GM18873 (cell line): ENCODE results near the gene TEX51.
A peak's percentile ranks its signal among the peaks of the same experiment; 100 is the strongest.

ENCODE experiments used
- ATAC-seq: cut with Tn5 transposase; IDR thresholded peaks from one replicate; pipeline ENCODE4 v1.9.1; 2021; ENCODE audit warnings: mild to moderate bottlenecking, moderate library complexity, moderate number of reproducible peaks; ENCODE audit not compliant: unreplicated experiment, low FRiP score

The TEX51 gene

DNA sequence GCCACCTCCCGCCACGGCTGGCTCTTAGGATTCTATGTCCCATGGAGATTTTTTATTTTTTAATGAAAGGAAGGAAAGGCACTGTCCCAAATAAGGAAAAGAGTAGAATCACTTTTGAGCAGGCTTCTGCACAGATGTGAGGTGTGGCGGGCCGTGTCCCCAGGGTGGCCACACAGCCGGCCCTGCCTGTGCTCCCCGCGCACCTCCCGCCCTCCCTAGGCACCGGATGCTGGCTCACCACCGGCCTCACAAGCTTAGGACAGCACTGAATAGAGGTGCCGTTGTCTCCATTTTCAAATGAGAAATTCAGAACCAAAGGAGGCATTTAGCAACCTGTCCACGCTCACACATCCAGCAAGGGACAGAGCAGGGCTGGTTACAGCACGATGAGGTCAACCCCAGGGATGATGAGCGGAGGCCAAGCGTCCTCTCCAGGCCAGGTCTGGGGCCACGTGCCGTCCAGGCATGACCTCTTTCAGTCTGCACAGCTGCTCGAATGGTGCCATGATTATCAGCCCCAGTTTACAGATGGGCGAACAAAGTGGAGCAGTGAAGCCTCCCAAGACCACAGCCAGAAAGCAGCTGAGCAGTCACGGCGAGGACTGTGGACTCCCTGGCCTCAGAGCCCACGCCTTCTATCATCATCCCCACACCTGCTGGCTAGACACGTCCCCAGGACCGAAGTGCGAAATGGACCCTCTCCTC lies 20.7 kb upstream of the TEX51 start:
- ATAC-seq = no peak

DNA sequence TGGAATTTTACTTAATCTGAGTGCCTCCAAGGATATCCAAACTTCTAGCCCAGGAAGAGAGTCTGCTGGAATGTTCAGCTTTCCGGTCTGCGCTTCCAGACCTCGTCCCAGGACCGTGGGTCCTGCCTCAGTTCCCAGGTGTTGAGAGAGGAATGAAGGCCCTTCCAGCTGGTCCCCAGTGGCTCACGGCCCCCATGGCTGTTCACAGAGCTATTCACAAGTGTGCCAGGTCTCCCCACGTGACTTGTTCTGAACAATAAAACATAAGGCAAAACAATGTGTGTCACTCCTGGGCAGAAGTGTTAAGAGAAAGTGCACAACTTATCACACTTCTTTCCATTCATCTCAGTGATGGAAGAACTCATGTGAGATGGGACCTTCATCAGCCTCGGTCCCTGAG lies 20.1 kb upstream of the TEX51 start:
- no peak for ATAC-seq

DNA sequence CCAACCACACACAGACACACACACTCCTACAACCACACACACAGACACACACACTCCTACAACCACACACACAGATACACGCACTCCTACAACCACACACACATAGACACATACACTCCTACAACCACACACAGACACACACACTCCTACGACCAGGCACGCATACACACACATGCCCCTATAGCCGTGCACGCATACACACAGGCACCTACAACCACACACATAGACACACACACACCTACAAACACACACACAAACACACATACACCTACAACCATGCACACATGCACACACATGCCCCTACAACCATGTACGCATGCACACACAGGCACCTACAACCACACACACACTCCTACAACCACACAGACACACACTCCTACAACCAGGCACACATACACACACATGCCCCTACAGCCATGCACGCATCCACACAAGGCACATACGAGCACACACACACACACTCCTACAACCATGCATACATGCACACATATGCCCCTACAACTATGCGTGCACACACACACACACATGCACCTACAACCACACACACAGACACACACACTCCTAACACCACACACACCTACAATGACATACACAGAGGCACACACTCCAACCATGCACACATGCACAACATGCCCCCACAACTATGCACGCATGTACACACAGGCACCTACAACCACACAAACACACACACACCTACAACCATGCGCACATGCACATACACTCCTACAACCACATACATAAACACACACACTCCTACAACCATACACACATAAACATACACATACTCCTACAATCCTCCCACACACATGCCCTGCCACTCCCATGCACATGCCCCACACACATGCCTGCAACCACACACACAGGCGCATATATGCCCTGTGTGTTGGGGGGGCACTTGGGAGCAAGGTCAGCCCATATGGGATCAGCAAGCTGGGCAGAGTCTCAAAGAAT lies 19.1 kb upstream of the TEX51 start:
- no peak for ATAC-seq

DNA sequence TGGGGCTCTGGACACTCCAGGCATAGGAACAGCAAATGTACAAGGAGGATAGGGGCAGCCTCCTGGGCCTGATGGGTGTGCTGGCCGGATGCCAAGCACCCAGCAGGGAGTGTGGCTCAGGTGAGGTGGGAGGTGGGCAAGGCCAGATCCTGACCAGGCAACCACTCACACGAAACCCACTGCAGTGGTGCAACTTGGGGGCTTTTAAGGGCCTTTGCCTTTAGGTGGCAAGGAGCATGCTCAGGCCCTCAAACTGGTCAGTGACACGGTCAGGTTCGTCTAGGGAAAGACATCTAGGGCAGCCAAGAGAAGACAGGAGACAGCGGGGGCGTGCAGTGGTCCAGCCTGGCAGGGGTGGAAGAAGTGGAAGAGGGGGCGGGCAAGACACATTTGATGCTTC lies 18.4 kb upstream of the TEX51 start:
- ATAC-seq = no peak

DNA sequence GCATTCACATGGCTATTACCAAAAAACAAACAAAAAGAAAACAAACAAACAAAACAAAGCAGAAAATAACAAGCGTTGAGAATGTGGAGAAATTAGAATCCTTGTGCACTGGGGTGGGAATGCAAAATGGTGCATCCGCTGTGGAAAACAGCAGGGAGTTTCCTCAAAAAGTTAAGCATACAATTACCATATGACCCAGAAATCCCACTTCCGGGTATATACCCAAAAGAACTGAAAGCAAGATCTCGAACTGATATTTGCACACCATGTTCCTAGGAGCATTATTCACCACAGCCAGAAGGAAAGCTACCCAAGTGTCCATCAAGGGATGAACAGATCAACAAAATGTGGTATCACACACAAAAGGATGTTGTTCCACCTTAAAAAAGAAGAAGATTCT lies 17.9 kb upstream of the TEX51 start:
- ATAC-seq = no peak

DNA sequence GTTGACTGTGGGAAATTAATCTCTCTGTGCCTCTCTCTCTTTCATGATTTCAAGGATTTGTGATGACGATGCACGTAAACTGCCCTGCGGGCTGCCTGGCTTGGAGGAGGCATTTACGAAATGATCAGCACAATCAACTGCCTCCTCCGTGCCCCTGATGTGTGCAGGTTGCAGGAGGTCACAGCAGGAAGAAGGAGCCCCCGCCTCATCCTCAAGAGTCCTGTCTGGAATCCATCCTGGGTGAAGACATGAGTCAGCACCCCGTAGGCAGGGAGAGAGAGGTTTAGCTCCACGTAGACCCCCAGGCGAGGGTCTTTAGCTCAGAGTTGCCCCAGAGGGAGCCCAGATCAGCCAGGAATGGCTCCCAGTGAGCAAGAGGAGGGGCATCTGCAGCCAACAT lies 17.1 kb upstream of the TEX51 start:
- no peak for ATAC-seq

DNA sequence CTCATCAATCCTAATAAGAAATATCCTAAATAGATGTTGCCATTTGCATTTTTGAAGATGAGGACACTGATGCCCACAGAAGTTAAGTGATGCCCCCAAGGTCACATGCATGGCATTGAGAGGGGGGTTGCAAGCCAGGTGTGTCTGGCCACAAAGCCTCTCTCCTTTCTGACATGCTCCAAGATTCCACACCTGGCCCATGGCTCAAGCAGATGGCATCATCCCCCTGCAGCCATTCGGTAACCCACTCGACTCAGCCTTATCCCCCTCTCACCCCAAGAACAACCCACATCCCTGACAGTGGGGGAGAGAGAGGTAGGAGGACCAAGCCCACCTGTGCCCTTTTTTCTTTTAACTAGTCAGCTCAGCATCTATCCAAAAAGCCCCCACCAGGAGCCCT lies 16.5 kb upstream of the TEX51 start:
- no peak for ATAC-seq

DNA sequence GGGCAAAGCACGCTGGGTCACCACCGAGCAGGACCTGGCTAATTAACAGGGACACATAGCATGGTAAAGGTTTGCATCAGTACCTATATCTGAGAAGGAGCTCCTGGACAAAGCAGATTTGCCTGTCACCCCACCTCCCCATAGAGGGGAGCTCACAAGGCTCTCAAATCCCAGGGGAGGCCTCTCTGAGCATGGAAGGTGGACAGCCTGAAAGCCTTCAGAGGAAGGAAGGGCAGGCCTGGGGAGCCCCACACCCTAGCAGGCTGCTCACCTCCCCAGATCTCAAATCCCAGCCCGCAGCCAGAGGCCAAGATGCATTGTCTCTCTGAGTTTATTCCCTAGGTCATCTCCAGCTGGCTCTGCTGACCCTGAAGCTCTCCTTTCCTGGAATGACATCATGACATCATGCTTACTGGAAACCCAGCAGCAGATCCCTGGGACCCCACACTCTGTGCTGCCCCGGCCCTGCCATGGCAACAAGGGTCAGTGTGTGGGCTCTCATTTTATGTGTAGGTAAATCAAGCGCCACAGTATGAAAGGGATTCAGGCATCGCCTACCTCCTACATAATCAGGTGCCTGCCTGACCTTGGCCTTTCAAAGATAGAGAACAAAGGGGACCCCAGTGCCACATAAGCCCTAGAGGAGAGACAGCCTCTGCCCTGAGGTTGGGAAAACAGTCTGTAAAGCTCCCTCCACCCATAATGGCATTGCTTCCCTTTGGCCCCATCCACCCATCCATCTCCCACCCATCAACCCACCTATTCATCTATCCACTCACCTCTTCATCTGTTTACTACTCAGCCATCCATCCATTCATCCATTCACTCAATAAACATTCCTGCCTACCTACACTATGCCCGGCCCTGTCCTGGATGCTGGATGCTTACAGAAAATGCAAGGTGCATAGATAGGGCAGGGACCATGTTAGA lies 15.7 kb upstream of the TEX51 start:
- ATAC-seq = no peak

DNA sequence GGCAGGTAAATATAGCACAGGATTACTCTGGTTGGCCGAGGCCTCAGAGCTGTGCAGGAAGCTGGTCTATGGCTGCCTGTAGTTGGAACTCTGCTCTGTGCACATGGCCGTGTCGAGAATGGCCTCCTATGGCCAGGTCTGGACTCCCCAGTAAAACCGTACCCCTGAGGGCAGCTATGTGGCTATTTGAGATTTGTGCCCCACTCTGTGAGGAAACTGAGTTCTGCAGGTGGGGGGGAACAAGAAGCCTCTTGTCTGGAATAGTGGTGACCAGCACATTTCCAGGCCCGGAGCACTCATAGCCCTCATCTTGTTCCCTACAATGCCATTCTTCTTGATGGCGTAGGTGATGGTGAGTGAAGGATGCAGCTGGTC lies 15.0 kb upstream of the TEX51 start:
- ATAC-seq = no peak

DNA sequence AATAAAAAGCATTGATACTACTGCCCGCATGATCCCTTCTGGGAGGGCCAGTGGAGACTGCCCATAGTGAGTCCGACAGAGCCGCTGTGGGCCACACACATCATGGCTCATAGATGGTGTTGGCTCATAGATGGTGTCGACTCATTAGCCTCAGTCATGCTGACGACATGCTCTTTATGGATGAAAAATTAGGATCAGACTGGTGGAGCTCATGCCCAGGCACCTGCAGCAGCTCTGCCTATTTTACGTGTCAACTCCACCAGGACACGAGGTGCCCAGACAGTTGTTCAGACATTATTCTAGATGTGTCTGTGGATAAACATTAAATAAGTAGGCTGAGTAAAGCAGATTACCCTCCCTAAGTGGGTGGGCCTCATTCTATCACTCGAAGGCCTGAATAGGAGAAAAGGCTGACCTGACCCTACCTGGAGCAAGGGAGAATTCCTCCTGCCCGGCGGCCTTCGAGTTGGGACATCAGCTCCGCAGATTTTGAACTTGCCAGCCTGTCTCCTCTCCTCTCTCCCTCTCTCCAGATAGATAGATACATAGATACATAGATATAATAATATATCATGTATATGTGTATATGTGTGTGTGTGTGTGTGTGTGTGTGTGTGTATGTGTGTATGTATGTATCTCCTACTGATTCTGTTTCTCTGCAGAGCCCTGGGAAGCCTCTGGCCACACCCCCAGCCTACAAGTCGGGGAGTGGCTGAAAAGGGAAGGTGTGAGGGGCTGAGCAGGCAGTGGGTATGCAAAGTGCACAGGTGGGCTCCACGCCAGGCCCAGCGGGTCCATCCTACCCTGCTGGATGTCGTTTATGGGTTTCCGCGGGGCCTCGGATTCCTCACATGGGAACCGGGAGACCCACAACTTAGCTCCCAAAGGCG lies 13.6 kb upstream of the TEX51 start:
- no peak for ATAC-seq

DNA sequence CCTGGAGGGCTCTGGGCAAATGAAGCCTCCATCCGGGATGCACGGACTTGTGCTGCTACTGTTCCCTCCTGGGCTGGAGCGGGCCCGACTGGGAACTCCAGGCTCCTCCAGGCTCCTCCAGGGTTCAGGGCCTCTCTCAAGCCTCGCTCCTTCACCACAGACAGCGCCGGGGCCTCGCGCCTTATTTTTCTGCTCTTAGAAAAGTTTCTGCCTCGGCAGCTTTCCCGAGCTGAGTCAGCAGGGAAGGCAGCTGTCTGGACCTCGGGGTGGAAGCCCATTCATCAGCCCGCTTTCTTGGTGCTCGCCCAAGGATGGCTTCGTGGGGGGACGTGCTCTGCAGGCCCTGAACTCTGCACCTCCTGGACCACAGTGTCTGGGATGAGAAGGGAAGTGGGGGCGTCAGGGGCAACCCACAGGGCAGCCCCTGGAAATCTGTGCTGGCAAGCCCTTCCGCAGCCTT lies 12.9 kb upstream of the TEX51 start:
- ATAC-seq = no peak

DNA sequence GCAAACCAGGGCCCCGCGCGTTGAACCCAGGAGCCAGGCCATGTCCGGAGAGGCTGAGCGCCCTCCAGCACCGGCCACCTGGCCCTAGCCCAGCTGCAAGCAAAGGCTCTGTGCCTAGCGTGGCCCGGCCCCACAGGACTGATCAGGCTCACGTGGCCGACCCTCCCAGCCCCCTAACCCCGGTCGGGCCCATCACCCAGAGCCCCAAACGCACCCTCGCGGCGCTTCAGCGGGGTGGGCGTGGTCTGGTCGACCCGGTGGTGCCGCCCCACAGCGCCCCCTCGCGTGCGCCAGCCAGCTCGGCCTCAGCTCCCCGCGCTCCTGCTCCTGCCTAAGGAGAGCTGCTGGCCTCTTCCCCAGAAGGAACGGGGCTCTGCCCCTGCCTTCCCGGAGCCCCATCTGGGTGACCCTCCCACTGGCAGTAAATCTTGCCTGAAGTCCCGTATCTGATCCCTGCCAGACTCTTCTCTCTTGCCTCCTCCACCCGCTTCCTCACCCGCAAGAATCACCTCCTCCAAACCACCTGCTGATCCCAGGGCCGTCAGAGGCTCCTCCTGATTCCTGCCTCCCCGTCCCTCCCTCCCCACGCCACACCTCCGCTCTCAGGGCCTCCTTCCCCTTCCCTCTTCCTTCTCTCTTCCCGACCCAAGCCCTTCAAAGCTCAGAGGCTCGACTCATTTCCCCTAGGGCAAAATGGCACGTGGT lies 12.3 kb upstream of the TEX51 start:
- peak; percentile 63 for ATAC-seq

DNA sequence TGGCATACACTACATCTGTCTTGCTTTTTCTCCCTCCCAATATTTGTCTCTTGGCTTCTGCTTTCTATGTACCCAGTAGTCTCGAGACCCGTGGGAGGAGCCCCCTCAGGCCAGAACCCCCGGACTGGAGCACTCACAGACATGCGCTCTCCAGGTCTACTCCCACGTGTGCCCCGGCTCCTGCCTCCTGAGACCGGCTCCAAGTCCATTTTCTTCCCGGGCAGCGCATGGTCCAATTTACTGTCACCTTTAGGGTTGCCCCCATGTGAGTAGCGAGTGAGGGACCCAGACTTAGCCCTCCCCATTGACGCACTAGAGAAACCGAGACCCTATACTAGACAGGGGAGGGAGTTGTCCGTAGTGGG lies 11.8 kb upstream of the TEX51 start:
- no peak for ATAC-seq

DNA sequence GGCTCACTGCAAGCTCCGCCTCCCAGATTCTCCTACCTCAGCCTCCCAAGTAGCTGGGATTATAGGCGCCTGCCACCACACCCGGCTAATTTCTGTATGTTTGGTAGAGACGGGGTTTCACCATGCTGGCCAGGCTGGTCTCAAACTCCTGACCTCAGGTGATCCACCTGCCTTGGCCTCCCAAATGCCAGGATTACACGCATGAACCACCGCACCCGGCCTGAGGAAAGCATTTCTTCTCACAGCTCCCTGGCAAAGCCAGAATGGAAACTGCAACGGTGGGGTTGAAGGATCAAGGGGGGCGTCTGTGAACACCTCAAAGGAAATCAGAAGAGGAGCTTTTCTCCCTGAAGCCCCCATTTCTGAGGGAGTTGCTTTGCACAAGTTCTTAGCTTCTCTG lies 11.2 kb upstream of the TEX51 start:
- ATAC-seq = no peak

DNA sequence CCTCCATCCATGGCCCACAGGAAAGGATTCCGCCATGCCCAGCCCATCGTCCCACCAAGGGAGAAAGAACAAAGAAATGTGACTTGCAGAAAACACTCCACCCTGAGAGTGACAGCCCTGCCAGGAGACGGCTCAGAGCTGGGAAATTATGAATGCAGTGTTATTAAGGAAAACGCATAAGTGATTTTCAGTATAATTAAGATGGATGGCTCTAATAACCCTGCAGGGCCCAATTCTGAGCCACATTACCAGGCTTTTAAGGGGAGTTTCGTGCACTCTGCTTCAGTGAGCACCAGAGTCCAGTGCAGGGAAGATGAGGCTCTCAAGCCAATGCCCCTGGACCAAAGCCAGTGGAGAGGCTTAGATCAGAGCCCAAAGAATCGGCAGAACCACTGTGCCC lies 10.6 kb upstream of the TEX51 start:
- ATAC-seq = no peak

DNA sequence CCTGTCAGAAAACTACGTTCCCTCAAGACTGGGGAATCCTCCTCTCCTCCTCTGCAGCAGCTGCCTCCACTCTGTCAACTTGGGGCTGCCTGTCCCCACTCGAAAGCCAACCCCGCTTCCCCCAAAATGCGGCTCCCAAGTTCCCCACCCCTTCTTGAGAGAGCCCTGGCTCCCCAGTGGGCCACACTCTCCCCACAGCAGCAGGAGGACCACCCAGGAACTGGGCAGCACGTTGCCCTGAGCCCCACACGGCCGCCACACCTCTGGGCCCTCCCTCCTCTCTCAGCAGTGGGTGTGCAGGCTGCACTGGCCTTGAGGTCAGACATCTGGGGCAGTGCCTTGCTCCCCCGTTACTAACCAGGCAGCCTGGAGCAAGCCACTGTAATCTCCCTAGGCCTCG lies 9.6 kb upstream of the TEX51 start:
- no peak for ATAC-seq

DNA sequence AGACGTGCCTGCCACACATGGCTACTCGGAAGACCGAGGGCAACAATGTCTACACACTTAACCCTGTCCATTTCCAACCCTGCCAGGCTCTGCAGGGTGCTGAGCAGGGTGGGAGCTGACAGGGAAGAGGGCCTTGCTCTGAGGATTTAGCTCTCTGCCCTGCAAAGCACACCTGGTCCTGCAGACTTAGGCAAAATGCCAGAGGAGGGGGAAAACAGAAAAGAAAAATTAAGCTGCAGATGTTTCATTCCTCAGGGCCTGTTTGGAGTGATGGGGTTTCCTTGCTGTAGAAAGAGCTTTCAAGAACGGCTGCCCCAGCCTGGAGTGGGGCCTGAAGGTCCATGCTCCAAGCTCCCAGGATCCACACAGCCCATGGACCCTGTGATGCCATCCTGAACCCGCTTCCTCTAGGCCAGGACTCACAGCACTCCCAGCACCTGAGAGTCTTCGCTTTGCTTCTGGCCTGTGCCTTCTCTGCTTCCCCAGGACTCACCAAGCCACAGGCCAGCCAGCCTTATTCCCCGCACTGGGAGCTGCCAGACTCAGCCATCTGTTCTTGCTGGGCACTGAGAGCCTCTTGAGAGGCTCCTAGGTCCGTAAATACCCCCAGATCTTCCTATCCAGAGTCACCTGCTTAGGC lies 9.1 kb upstream of the TEX51 start:
- no peak for ATAC-seq

DNA sequence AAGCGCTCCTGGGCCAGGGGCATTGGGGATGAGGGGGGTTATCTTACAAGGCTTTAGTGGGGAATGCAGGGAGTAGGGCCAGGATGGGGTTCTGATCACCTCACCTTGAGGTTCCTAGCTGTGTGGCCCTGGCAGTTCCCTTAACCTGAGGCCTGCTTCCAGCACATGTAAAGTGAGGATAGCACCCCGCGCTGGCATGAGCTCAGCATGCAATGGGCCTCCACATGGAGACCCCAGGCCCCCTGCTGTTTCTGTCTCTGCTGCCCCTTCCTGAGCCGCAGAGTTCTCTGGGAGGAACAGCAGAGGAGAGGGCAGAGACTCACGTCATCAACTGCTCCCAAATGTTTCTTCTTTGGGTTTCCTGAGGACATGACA lies 8.6 kb upstream of the TEX51 start:
- no peak for ATAC-seq
